HepG2 (cell line): Measurements from ENCODE around the gene KRABD2.

Experiments
- CCDC6 ChIP-seq: sonication (generic); formaldehyde crosslinking; IDR thresholded peaks from 2 replicates; pipeline ENCODE4 v1.8.1; 2022; ENCODE audit warnings: mild to moderate bottlenecking, missing genetic modification reagents, moderate library complexity
- ERF ChIP-seq: IDR thresholded peaks from 2 replicates; pipeline ENCODE4 v1.6.1; 2018; ENCODE audit warnings: missing biosample characterization, missing genetic modification reagents
- HNF4A ChIP-seq: sonication (generic); formaldehyde crosslinking; IDR thresholded peaks from 2 replicates; pipeline ENCODE4 v1.4.0; 2020; ENCODE audit warnings: missing genetic modification reagents
- MTF2 ChIP-seq: sonication (generic); formaldehyde crosslinking; IDR thresholded peaks from 2 replicates; pipeline ENCODE4 v1.5.0; 2020; ENCODE audit warnings: missing genetic modification reagents, borderline replicate concordance
- PAF1 ChIP-seq: IDR thresholded peaks from 2 replicates; pipeline ENCODE4 v1.6.1; 2016; ENCODE audit warnings: missing genetic modification reagents, missing compliant biosample characterization
- ZBTB3 ChIP-seq: sonication (generic); formaldehyde crosslinking; IDR thresholded peaks from 2 replicates; pipeline ENCODE4 v1.4.0; 2020; ENCODE audit warnings: low read depth, mild to moderate bottlenecking, moderate library complexity, missing genetic modification reagents, borderline replicate concordance
- ZNF318 ChIP-seq: sonication (generic); formaldehyde crosslinking; IDR thresholded peaks from 2 replicates; pipeline ENCODE4 v1.4.0; 2020; ENCODE audit warnings: mild to moderate bottlenecking, missing genetic modification reagents
- ZNF530 ChIP-seq: sonication (generic); formaldehyde crosslinking; IDR thresholded peaks from 2 replicates; pipeline ENCODE4 v1.5.0; 2020; ENCODE audit warnings: low read depth, mild to moderate bottlenecking, missing genetic modification reagents
- ZNF674 ChIP-seq: sonication (generic); formaldehyde crosslinking; IDR thresholded peaks from 2 replicates; pipeline ENCODE4 v1.5.0; 2020; ENCODE audit warnings: low read depth, mild to moderate bottlenecking, missing genetic modification reagents
- TF ChIP-seq, protein P1 (sequence below): sonication (generic); formaldehyde crosslinking; IDR thresholded peaks from 2 replicates; pipeline ENCODE4 v1.4.0; 2020; ENCODE audit warnings: missing genetic modification reagents
- TF ChIP-seq, protein P2 (sequence below): sonication (generic); formaldehyde crosslinking; conservative IDR thresholded peaks from 2 replicates; pipeline ENCODE4 v1.4.0; 2020; ENCODE audit warnings: missing genetic modification reagents

KRABD2 gene

GRCh38 chr17:8420041-8420934 is 43.8 kb upstream of the KRABD2 start (continued):
- no peak for TF ChIP-seq ZNF318 (CRISPR knock-in tag)
- TF ChIP-seq ERF (CRISPR knock-in tag), result peak; percentile 82
- TF ChIP-seq HNF4A (CRISPR knock-in tag), result peak; percentile 100
- TF ChIP-seq MTF2 (CRISPR knock-in tag), result no peak
- no peak for TF ChIP-seq ZNF530 (CRISPR knock-in tag)
- TF ChIP-seq PAF1, result no peak
- no peak for TF ChIP-seq ZBTB3
- no peak for TF ChIP-seq ZNF674 (CRISPR knock-in tag)
- TF ChIP-seq, protein P1, sequence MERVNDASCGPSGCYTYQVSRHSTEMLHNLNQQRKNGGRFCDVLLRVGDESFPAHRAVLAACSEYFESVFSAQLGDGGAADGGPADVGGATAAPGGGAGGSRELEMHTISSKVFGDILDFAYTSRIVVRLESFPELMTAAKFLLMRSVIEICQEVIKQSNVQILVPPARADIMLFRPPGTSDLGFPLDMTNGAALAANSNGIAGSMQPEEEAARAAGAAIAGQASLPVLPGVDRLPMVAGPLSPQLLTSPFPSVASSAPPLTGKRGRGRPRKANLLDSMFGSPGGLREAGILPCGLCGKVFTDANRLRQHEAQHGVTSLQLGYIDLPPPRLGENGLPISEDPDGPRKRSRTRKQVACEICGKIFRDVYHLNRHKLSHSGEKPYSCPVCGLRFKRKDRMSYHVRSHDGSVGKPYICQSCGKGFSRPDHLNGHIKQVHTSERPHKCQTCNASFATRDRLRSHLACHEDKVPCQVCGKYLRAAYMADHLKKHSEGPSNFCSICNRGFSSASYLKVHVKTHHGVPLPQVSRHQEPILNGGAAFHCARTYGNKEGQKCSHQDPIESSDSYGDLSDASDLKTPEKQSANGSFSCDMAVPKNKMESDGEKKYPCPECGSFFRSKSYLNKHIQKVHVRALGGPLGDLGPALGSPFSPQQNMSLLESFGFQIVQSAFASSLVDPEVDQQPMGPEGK (CRISPR knock-in tag), result peak; percentile 83
- no peak; the same call in 1 of the 2 replicates for TF ChIP-seq CCDC6 (CRISPR knock-in tag)
- TF ChIP-seq, protein P2, sequence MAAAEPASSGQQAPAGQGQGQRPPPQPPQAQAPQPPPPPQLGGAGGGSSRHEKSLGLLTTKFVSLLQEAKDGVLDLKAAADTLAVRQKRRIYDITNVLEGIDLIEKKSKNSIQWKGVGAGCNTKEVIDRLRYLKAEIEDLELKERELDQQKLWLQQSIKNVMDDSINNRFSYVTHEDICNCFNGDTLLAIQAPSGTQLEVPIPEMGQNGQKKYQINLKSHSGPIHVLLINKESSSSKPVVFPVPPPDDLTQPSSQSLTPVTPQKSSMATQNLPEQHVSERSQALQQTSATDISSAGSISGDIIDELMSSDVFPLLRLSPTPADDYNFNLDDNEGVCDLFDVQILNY, result no peak
